Stimulated activated CD8-positive, alpha-beta memory T cell treated with anti-CD3 and anti-CD28 coated beads, Interleukin-4, amount 100 ng/mL, for 1 hour (primary cell): ENCODE results near the gene RBBP5.

Source experiments
- DNase-seq, 2 donors: peaks; one replicate each; pipeline ENCODE4 v3.0.0-alpha.2; 2020; ENCODE audit warnings: low read depth in 2 of 2, low spot score in 1 of 2

RBBP5 gene

DNA sequence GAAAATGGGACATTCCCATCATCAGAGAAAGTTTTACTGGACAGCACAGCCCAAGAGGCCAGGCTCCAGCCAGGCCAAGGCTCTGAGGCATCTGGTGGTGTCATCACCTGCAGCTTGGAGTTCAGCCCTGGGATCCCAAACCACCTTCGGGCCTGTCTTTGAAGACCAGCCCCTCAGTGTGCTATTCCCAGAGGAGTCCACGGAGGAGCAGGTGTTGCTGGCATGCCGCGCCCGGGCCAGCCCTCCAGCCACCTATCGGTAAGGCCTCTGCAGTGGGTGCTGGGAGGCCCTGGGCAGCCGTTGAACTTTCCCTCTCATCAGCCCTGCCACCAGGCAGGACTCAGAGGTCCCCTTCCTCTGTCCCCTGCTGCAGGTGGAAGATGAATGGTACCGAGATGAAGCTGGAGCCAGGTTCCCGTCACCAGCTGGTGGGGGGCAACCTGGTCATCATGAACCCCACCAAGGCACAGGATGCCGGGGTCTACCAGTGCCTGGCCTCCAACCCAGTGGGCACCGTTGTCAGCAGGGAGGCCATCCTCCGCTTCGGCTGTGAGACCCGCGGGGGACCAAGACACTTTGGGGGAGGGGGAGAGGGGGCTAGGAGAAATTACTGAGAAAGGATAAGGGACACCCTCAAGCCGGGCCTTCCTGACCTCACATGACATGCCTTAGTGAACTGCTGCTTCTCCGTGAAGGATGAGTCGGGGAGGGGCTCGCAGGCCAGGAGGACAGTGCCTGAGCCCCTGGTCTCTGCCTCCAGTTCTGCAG is 63.8 kb downstream of the RBBP5 start:
- DNase-seq: no peak

DNA sequence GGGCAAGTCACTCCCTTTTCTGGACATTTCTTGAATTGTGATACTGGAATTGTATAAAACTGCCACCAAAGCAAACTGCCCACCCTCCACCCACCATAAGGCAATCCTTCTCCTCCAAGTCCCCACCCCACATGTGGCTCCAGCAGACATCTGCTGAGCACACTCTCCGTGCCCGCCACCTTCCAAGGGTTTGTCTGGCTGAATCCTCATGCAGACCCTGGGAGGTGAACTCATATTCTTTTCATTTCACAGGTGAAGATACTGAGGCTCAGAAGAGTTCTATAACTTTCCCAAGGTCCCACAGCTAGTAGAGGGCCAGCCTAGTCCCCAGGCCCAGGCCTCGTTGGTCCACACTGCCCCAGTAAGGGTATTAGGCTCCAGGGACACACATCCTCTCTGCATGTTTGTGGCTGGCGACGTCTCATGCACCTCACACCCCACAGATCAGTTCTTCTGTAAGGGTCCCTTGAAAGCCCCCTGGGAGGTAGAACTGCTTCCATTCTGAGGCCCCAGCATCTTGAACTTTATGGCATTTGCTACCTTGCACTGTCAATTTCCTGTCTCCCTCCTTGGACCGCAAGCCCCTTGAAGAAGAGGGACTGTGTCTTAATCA is 64.7 kb downstream of the RBBP5 start:
- DNase-seq: no peak

DNA sequence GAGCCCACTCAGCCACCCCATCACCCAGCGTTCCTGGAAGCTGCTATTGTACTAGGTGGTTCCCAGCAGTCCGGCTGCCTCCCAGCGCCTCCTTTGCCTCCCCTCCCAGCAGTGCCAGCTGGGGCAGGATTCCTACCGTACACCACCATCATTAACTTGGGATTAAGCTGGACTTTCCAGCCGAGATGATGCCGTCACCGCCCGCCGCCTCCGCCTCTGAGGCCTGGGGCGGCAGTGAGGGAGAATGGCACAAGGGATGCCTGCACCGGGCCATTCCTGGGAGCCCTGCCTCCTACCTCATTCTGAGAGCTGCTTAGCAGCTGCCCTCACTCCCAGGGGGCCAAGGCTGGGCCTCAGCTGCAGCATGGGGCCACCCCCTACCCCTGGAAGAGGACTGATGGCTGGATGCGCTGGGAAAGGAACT is 65.6 kb downstream of the RBBP5 start:
- DNase-seq: no peak

DNA sequence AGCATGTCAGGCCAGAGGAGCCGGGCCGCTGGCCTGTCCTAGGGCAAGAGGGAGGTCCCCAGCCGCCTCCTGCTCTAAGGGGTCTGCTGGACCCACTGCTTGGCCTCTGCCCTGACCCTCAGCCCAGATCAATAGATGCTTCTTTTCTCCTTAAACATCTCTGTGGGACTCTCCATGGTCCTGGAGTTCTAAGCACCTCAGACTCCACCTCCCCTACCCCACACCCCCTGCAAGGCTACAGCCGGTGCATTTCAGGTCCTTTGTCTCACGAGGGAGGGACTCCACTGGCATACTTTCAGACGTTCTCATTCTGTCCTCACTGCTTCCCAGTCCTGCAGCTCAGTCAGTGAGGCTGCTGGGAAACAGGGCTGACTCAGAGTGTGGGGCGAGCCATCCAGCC is 67.8 kb downstream of the RBBP5 start:
- DNase-seq: no peak

DNA sequence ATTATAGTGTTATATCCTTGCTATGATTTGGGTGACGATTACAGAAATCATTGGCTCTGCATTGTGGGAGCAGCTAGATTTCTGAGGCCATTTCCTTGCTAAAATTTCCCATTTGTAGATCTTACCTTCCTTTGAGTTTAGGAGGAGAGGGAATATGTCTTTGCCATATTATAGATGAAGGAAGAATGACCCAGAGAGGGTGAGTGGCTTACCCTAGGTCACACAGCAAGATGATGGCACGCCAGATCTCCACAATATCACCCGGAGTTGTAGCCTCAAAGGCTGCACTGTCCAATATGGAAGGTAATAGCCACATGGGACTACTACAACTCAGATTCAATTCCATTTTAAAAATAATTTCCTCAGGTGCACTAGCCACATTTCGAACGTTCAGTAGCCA is 68.5 kb downstream of the RBBP5 start:
- no peak for DNase-seq

DNA sequence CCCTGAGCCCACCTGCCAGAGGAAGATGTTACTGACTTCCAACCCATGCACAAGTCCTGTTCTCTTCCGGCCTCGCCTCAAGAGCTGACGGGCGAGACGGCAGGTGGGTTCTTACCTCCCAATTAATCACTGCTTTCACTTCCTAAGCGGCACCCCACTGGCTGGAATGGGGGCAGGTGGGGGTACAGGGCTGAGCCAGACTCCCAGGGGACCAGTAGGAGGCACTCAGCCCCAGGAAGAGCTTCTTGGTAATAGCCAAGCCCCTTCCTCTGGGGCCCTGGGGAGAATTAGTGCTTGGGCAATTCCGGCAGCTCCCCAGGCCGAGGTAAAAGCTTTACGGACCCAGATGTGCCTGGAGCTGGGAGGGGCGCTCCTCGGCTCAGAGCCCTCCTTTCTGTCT is 69.1 kb downstream of the RBBP5 start:
- DNase-seq: no peak

DNA sequence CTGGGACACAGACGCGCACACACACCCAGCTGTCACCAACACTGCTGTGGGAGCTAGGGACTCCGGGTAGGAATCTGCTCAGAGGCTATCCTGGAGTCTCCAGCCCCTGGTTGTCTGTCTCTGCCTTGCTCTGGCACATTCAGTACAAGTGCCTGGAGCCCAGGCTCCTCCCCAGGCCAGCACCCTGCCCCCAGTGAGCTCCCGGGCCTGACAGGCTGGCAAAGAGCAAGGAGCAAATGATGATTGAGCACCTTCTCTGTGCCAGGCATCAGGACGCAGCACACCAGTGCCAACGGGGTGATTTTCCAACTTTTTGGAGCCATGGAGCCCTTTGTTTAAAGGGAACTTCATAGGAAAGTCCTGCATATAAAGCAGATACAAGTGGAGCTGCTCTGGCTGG is 72.3 kb downstream of the RBBP5 start:
- DNase-seq: no peak

DNA sequence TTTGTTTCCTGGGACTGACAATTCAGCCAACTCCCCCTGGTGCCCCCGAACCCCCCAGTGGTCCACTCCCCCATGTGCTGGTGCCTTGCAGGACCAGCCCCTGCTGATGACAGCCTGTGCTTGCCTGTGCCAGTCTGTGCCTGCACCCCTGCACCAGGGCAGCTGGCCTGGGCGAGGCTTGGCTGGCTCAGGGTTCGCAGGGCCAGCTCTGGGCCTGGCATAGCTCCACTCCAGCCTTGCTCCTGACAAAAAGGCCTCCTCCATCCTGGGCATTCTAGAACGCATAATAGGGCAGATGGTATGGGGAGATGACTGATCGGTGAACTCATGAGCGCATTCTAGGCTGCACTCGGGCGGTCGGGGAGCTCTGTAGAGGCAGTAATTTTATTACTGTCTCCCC is 73.4 kb downstream of the RBBP5 start:
- no peak for DNase-seq

DNA sequence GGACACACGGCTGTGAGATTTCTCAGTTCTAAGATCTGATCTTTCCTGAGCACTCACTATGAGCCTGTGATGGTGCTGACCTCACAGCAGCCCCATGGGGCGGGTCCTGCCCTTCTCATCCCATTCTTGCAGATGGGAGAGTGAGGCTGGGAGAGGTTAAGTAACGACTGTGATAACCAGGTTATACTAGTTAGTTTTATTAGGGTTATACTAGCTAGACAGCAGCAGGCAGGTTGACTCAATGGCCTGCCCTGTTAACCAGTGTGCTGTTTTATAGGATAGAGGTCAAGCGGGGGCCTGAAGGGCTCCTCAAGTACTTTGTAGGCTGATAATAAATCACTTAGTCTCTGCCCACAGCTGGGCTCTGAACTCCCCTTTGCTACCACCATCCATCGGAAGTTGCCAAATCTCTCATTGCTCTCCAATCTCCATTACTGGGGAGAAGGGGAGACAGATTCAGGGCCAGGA is 74.0 kb downstream of the RBBP5 start:
- no peak for DNase-seq

DNA sequence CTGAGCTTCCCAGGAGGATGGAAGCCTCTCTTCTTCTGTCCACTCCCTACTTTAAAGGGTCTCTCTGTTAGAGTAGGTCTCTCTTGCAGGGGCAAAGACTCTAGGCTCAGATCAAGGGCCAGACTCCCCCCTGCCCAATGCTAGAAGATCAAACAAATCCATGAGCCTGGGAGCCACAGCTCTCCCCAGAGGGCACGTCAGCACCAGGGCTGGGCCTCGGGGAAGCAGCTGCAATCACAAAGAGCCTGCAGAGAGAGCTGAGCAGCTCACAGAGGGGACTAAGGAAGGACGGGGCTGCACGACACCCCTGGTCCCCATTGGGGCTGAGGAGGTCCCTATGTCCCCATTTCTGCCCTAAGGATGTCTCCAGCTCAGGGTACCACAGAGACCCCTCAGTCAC is 74.9 kb downstream of the RBBP5 start:
- no peak for DNase-seq

DNA sequence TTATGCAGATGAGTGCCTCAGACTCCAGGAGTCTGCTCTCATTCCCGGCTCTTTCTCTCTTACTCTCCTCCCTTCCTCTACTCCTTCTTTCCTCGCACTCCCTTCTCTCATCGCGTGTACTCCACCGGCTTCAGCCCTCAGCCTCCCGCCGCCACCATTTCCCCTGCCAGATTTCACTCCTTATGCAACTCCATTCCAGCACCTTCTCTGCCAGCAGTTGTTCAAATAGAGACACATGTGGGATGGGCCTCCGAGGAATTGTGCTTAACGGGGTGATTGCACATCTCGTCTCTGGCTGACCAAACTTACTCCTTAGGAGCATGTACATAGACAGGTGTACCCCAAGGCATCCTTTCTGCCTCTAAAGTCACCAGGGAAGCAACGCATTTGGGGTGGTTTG is 76.6 kb downstream of the RBBP5 start:
- DNase-seq: no peak

DNA sequence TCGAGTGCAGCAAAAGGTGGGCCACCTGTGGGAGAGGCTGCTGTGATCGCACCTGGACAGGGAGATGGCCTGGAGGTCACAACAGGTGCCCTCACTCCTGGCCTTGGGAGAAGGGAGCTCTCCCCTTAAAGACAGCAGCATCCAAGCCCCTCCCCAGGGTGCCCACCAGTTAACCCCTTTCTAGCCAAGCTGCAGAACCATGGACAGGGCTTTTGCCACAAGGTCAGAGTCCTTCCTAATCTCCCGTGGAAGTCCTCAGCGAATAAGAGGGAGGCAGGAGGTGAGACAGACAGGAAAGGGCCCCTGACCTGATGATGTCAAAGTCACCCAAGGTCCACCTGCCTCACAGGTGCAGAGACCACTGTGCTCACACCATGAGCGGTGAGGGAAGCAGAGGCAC is 77.0 kb downstream of the RBBP5 start:
- no peak for DNase-seq

DNA sequence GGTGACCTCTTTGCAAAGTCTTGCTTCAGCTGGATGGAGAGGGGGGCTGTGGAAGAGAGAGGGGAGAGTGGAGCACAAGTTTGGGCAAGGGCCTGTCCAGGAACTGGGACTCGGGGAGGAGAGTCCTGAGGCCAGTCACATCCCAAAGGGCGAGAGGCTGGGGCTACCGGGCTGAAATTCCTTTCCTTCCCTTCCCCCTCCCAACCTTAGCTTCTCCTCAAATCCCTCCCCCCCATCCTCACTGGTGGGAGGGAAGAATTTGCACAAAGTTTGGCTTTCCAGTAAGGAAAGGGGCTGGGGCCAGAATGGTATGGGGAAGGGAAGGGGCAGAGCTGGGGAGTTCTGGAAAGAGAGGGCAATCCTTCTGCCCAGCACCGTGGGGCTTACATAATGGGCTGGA is 77.9 kb downstream of the RBBP5 start:
- no peak for DNase-seq

DNA sequence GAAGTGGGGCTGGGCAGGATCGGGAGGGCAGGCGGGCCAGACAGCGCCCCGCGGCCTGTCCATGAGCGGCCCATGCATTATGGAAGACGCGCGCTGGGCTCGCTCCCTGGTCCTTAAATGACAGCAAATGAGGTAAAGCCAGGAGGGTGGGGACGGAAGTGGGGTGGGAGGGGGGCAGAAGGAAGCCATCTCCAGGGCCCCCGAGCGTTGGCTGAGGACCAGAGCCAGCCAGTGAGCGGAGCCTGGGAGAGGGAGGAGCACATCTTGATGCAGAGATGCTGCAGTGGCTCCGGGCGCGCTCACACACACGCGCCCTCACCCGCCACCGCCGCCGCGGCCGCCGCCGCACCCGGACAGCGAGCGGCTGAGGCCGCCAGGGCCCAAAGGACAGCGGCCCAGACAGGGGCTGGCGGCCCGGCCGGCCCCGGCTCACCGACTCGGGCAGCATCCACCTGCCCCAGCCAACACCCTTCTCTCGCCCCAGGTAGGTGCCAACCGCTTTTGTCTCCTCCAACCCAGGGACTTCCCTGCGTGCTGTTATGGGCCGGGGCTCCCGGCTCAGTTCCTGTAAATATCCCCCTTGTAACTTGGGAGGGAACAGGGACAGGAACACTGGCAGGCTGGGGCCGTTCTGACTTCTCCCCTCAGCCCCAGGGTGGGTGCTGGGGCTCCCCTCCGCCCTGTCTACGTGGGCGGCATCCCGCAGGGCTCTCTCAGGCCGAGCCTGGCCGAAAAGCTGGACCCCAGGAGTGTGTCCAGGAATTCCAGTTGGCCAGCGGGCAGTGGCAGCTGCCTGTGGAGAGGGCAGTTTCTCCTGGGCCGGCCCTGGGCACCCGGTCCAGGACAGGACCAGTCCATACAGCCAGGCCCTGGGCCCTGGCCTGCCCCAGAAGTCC is 78.6 kb downstream of the RBBP5 start, which contains the start of gene CNTN2:
CNTN2 (plus strand) TSS at position 302 of the 896 bp plus-strand sequence. CDS start 9,974 bp downstream, outside the sequence.
- no peak for DNase-seq

DNA sequence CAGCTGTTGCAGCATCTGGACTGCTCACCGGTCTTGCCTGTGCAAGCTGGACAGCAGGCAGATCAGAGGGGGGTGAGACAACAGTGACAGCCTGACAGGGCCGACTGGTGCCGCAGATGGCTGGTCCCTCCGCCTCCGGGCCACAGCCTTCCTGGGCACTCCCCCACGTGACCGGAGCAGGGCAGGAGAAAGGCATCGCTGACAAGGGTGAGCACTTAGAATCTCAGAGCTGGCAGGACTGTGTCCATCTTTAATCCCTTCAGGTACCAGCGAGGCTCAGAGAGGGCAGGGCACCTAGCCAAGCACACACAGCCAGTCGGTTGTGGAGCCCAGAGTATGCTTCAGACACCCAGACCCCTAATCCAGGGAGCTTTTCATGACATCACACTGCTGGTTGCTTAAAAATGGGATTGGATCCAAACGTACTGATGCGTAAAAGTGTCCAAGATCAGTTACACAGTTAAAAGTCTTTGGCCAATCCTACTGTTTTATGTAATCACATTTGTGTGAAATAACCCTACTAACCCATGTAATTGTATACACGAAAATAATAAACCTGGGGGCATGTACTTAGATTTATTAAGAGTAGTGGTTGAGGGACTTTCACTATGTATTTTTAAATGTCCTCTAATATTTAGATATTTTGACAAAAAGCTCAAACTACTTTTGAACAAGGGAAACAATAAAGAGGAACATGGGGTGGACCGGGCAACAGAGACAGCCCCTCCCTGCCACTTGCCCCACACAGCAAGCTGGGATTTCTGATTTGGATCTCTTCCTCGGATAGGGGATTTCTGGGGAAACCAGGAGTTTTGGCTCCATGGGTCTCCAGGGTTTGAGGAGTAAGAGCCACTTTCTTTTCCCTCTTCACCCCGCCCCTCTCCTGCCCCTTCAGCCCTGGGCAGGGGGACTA is 79.5 kb downstream of the RBBP5 start:
- no peak for DNase-seq

DNA sequence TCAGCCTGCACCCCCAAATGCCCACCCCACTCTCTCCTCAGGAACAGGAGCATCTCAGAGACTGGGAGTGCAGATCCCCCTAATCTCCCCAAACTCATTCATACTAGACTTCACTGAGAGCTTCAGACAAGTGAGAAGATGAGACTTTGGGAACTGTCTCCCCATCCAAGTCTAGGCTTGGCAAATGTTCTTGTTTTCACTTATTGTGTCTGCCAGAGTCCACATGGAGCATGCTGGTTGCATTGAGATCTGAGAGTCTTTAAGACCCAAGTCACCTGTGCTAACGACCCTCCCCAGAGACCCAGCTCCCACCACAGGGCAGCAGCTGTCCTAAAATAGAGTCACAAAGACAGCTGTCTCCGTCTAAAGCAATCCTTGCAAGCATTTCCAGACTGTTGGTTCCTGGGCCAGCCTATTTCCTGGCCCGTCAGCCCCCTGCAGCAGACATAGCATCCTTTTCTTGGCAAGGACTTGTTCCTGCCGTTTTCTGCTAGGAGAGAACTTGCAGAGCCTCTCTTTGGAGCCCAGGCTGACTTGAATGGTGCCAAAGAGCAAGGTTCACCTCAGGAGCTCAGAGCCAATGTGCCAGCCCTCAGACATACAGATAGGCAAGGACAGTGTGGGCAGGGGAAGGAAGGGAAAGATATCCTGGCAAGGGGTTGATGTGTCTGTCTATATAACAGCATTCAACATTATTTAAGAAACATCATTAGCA is 80.6 kb downstream of the RBBP5 start:
- no peak for DNase-seq

DNA sequence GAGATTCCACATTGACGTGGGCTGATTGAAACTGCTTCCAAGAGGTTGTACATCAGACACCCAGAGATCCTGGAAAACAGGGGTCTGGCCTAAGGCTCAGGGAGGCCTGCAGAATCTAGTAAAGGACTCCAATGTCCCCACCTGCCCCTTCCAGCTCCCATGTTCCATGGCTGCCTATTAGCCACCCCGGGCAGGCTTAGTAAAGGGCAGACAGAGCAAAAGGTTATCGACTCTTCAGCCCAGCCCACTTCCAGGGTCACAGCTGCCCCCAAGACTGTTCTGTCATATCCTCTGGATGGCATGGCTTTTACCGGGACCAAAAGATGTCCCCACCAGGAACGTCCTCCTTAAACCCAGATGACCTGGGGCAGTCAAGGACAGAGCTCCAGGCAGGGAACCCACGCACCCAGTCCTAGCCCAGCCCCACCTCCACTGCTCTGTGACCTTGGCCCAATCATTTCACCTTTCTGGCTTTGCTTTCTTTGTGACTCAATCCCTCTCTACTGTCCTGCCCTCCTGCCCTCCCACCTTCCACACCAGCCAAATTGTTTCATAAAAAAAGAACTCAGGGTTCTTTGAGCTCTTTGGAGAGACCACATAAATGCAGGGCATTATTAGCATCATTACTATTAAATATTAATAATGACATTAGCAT is 83.5 kb downstream of the RBBP5 start:
- no peak for DNase-seq

DNA sequence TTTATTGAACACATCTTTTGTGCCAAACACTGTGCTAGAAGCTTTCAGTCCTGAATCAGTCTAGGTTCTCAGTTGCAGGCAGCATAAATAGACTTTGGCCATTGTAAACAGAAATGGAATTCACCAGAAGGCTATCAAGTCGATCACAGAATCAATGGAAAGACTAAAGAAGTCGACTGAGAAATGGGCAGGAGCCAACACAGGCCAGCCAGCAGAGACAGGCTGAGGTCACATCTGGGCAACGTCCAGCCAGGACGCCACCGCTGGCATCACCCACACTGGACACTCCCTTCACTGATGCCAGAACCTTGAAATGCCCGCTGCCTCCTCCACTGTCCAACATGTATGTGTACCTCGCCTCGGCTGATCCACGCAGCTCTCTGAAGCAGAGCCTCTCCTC is 84.2 kb downstream of the RBBP5 start:
- no peak for DNase-seq
